K562 (cell line): ENCODE results near the gene DNAJC18. TPM values are rescaled to one million over a fixed set of nuclear protein-coding genes. Genes with fewer than 3 reads are reported as not detected.
A peak's percentile ranks its signal among the peaks of the same experiment; 100 is the strongest.

ENCODE experiments used
- SP2 ChIP-seq: IDR thresholded peaks from 2 replicates; pipeline ENCODE4 v1.6.1; 2011; ENCODE audit warnings: mild to moderate bottlenecking, low read depth, low read length, moderate library complexity; ENCODE audit not compliant: poor library complexity, severe bottlenecking; ENCODE audit errors: extremely low read depth
- SREBF1 ChIP-seq: fragments of 150-350 bp; IDR thresholded peaks from 2 replicates; pipeline ENCODE4 v1.6.1; 2014; ENCODE audit warnings: antibody characterized with exemption, low read depth, low read length, borderline replicate concordance
- ZFX ChIP-seq: sonication (generic); formaldehyde crosslinking; IDR thresholded peaks from 2 replicates; pipeline ENCODE4 v1.8.0; 2022; ENCODE audit warnings: mild to moderate bottlenecking, missing genetic modification reagents, moderate library complexity
- ZNF766 ChIP-seq: fragments of 200-800 bp; sonication (Bioruptor generic); conservative IDR thresholded peaks from 2 replicates; pipeline ENCODE4 v1.6.1; 2016; ENCODE audit warnings: missing genetic modification characterization, missing compliant biosample characterization
- polyA plus RNA-seq, 8 experiments: library from polyadenylated mRNA; depleted of rRNA in 4 of 8; stranded (reverse) in 5 of 8; unstranded in 3 of 8; fragments of >200 nt; fragmentation: Nextera tagmentation in 2 of 8; fragmentation: Illumina TruSeq in 1 of 8; extraction: Ambion mirVana in 2 of 8; extraction: Trizol in 1 of 8; gene quantifications; 2 replicates each; pipeline versions ENCODE4 v1.2.1 to v1.2.3, GENCODE V29; 2011 to 2014; ENCODE audit warnings: inconsistent platforms in 1 of 8, missing spikeins in 1 of 8
- total RNA-seq, 7 experiments: library from RNA; depleted of rRNA in 6 of 7; stranded (reverse); fragments of >200 nt in 6 of 7; fragmentation: Illumina TruSeq in 2 of 7; extraction: Trizol in 2 of 7; gene quantifications; 2 replicates each; pipeline versions ENCODE4 v1.2.1 to v1.2.3, GENCODE V29; 2011 to 2021; ENCODE audit warnings: low replicate concordance in 1 of 7
- TF ChIP-seq, protein P1 (sequence below), 2 experiments: fragments of 150-350 bp in 1 of 2; IDR thresholded peaks; 2 replicates each; pipeline ENCODE4 v1.6.1; 2012 to 2016; ENCODE audit warnings: low read depth in 2 of 2, low read length in 2 of 2, mild to moderate bottlenecking in 1 of 2, moderate library complexity in 1 of 2
- TF ChIP-seq, protein P2 (sequence below): fragments of 200-400 bp; formaldehyde crosslinking; IDR thresholded peaks from 2 replicates; pipeline ENCODE4 v1.6.1; 2017; ENCODE audit warnings: mild to moderate bottlenecking, low read depth, low read length, moderate library complexity
- TF ChIP-seq, protein P3 (sequence below): fragments of 200-600 bp; sonication (generic); IDR thresholded peaks from one replicate; pipeline ENCODE4 v1.6.1; 2012; ENCODE audit warnings: mild to moderate bottlenecking, low read depth, low read length, inconsistent platforms

The DNAJC18 gene
- total and polyA plus RNA-seq, 9 of the 15 experiments (the other 6 are each of a cell fraction or from before 2014, with no cell fraction given), result 1.5 to 13.3 (median 7.5) TPM

DNA sequence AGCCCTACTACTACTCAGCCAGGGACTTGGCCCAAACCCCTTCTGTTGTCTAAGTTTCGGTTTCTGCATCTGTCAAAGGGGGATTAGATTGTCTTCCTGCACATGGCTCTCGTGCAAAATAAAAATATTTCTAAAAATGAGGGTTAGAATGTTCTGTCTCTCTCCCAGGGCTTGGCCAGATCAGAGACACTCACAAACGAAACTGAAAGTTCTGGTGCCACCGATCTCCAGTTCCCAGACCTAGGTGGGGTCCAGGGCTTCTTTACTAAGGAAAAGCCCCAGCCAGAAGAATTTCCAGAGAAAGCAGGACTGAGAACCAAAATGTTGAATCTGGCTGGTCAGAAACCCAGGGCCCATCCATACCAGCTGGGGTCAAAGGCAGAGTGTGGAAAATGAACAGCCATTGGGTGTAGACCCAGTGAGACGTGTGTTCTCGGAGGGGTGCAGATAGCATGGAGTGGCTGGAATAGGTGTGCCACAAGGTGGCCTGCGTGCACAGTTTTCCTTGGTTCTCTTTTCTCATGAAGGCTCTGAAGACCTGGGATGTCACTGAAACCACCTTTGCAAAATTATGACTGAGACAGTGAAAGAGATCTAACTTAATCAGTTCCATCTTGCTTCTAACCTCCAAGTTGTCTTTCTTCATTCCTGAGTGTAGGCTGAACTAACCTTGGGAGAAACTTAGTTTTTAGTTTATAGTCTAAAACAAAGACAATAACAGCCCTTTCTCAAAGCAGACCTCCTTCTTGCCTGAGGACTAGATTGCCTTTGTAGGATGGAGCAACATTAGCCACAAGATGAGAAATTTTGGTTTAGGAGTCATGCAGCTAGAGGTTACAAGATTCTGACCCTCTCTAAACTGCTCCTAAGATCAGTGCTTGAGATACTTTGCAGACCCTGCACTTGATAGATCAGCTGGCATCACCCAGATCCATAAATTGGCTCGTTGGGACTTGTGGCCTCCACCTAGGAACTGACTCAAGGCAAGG, 54.0 kb downstream of the DNAJC18 start (continued):
- TF ChIP-seq, protein P1, sequence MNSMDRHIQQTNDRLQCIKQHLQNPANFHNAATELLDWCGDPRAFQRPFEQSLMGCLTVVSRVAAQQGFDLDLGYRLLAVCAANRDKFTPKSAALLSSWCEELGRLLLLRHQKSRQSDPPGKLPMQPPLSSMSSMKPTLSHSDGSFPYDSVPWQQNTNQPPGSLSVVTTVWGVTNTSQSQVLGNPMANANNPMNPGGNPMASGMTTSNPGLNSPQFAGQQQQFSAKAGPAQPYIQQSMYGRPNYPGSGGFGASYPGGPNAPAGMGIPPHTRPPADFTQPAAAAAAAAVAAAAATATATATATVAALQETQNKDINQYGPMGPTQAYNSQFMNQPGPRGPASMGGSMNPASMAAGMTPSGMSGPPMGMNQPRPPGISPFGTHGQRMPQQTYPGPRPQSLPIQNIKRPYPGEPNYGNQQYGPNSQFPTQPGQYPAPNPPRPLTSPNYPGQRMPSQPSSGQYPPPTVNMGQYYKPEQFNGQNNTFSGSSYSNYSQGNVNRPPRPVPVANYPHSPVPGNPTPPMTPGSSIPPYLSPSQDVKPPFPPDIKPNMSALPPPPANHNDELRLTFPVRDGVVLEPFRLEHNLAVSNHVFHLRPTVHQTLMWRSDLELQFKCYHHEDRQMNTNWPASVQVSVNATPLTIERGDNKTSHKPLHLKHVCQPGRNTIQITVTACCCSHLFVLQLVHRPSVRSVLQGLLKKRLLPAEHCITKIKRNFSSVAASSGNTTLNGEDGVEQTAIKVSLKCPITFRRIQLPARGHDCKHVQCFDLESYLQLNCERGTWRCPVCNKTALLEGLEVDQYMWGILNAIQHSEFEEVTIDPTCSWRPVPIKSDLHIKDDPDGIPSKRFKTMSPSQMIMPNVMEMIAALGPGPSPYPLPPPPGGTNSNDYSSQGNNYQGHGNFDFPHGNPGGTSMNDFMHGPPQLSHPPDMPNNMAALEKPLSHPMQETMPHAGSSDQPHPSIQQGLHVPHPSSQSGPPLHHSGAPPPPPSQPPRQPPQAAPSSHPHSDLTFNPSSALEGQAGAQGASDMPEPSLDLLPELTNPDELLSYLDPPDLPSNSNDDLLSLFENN (IDR thresholded peaks at IDR 0.05; ENCODE audit: low read depth in 2 of 2, low read length in 2 of 2), result 0 out of 4 replicates have a peak, but pooled peaks of 1 of the 2 experiments have one; percentile 52
- TF ChIP-seq SREBF1 (no peak), SP2 (no peak), ZFX (CRISPR knock-in tag) (peak; percentile 27; the same call in 1 of the 2 replicates), ZNF766 (CRISPR knock-in tag) (0 out of 2 replicates have a peak, but pooled peaks have one; percentile 42)
- TF ChIP-seq, protein P2, sequence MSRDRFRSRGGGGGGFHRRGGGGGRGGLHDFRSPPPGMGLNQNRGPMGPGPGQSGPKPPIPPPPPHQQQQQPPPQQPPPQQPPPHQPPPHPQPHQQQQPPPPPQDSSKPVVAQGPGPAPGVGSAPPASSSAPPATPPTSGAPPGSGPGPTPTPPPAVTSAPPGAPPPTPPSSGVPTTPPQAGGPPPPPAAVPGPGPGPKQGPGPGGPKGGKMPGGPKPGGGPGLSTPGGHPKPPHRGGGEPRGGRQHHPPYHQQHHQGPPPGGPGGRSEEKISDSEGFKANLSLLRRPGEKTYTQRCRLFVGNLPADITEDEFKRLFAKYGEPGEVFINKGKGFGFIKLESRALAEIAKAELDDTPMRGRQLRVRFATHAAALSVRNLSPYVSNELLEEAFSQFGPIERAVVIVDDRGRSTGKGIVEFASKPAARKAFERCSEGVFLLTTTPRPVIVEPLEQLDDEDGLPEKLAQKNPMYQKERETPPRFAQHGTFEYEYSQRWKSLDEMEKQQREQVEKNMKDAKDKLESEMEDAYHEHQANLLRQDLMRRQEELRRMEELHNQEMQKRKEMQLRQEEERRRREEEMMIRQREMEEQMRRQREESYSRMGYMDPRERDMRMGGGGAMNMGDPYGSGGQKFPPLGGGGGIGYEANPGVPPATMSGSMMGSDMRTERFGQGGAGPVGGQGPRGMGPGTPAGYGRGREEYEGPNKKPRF, result no peak
- TF ChIP-seq, protein P3, sequence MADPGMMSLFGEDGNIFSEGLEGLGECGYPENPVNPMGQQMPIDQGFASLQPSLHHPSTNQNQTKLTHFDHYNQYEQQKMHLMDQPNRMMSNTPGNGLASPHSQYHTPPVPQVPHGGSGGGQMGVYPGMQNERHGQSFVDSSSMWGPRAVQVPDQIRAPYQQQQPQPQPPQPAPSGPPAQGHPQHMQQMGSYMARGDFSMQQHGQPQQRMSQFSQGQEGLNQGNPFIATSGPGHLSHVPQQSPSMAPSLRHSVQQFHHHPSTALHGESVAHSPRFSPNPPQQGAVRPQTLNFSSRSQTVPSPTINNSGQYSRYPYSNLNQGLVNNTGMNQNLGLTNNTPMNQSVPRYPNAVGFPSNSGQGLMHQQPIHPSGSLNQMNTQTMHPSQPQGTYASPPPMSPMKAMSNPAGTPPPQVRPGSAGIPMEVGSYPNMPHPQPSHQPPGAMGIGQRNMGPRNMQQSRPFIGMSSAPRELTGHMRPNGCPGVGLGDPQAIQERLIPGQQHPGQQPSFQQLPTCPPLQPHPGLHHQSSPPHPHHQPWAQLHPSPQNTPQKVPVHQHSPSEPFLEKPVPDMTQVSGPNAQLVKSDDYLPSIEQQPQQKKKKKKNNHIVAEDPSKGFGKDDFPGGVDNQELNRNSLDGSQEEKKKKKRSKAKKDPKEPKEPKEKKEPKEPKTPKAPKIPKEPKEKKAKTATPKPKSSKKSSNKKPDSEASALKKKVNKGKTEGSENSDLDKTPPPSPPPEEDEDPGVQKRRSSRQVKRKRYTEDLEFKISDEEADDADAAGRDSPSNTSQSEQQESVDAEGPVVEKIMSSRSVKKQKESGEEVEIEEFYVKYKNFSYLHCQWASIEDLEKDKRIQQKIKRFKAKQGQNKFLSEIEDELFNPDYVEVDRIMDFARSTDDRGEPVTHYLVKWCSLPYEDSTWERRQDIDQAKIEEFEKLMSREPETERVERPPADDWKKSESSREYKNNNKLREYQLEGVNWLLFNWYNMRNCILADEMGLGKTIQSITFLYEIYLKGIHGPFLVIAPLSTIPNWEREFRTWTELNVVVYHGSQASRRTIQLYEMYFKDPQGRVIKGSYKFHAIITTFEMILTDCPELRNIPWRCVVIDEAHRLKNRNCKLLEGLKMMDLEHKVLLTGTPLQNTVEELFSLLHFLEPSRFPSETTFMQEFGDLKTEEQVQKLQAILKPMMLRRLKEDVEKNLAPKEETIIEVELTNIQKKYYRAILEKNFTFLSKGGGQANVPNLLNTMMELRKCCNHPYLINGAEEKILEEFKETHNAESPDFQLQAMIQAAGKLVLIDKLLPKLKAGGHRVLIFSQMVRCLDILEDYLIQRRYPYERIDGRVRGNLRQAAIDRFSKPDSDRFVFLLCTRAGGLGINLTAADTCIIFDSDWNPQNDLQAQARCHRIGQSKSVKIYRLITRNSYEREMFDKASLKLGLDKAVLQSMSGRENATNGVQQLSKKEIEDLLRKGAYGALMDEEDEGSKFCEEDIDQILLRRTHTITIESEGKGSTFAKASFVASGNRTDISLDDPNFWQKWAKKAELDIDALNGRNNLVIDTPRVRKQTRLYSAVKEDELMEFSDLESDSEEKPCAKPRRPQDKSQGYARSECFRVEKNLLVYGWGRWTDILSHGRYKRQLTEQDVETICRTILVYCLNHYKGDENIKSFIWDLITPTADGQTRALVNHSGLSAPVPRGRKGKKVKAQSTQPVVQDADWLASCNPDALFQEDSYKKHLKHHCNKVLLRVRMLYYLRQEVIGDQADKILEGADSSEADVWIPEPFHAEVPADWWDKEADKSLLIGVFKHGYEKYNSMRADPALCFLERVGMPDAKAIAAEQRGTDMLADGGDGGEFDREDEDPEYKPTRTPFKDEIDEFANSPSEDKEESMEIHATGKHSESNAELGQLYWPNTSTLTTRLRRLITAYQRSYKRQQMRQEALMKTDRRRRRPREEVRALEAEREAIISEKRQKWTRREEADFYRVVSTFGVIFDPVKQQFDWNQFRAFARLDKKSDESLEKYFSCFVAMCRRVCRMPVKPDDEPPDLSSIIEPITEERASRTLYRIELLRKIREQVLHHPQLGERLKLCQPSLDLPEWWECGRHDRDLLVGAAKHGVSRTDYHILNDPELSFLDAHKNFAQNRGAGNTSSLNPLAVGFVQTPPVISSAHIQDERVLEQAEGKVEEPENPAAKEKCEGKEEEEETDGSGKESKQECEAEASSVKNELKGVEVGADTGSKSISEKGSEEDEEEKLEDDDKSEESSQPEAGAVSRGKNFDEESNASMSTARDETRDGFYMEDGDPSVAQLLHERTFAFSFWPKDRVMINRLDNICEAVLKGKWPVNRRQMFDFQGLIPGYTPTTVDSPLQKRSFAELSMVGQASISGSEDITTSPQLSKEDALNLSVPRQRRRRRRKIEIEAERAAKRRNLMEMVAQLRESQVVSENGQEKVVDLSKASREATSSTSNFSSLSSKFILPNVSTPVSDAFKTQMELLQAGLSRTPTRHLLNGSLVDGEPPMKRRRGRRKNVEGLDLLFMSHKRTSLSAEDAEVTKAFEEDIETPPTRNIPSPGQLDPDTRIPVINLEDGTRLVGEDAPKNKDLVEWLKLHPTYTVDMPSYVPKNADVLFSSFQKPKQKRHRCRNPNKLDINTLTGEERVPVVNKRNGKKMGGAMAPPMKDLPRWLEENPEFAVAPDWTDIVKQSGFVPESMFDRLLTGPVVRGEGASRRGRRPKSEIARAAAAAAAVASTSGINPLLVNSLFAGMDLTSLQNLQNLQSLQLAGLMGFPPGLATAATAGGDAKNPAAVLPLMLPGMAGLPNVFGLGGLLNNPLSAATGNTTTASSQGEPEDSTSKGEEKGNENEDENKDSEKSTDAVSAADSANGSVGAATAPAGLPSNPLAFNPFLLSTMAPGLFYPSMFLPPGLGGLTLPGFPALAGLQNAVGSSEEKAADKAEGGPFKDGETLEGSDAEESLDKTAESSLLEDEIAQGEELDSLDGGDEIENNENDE, result no peak
